CD4-positive, alpha-beta T cell treated with Interleukin-6 at 100 ng/mL for 8 hours (primary cell): ENCODE measurements around the gene NRP2.

Source experiments
- DNase-seq: peaks from one replicate; pipeline ENCODE4 v3.0.0-alpha.2; 2020; ENCODE audit warnings: mixed read lengths, low spot score

NRP2 gene

GRCh38 chr2:205730701-205731582, 48.6 kb downstream of the NRP2 start:
- no peak for DNase-seq

- no peak for DNase-seq
These were observed 49.3 kb downstream of the NRP2 start for GRCh38 chr2:205731583-205731981.

- no peak for DNase-seq
These were observed 50.0 kb downstream of the NRP2 start for GRCh38 chr2:205732314-205732713.

GRCh38 chr2:205733082-205733481, 50.8 kb downstream of the NRP2 start:
- no peak for DNase-seq

GRCh38 chr2:205733648-205734047, 51.3 kb downstream of the NRP2 start:
- no peak for DNase-seq

- no peak for DNase-seq
These were observed 52.2 kb downstream of the NRP2 start for GRCh38 chr2:205734436-205735037.

- no peak for DNase-seq
These were observed 56.0 kb downstream of the NRP2 start for GRCh38 chr2:205738117-205738968.

GRCh38 chr2:205739620-205740019, 57.3 kb downstream of the NRP2 start:
- DNase-seq = no peak

- no peak for DNase-seq
These were observed 58.1 kb downstream of the NRP2 start for GRCh38 chr2:205740381-205740780.

- no peak for DNase-seq
These were observed 59.1 kb downstream of the NRP2 start for GRCh38 chr2:205741256-205741978.

GRCh38 chr2:205743137-205743536, 60.8 kb downstream of the NRP2 start:
- DNase-seq = no peak

- DNase-seq = no peak
These were observed 61.8 kb downstream of the NRP2 start for GRCh38 chr2:205744074-205744591.

- no peak for DNase-seq
These were observed 63.5 kb downstream of the NRP2 start for GRCh38 chr2:205745661-205746419.

GRCh38 chr2:205746420-205746785, 64.1 kb downstream of the NRP2 start:
- no peak for DNase-seq

- no peak for DNase-seq
These were observed 65.6 kb downstream of the NRP2 start for GRCh38 chr2:205747829-205748386.

GRCh38 chr2:205748639-205749038, 66.3 kb downstream of the NRP2 start:
- DNase-seq = no peak

- DNase-seq = no peak
These were observed 66.8 kb downstream of the NRP2 start for GRCh38 chr2:205749078-205749477.

- no peak for DNase-seq
These were observed 68.5 kb downstream of the NRP2 start for GRCh38 chr2:205750797-205751196.

GRCh38 chr2:205751569-205752031, 69.3 kb downstream of the NRP2 start:
- no peak for DNase-seq

- DNase-seq = no peak
These were observed 70.1 kb downstream of the NRP2 start for GRCh38 chr2:205752296-205752820.
